Keratinocyte (primary cell): ENCODE data around the gene SH2B3. TPM values are rescaled to one million over a fixed set of nuclear protein-coding genes. Genes with fewer than 3 reads are reported as not detected.

ENCODE experiments used
- DNase-seq: peaks from one replicate; pipeline ENCODE4 v3.0.0-alpha.2; 2011; ENCODE audit warnings: low read depth, missing footprints, low spot score
- FAIRE-seq: peaks from 2 replicates; lab custom pipeline; 2011; peaks lifted over from hg19 to GRCh38; lab: Jason Lieb, UNC
- H2AFZ ChIP-seq: 2 replicates; pipeline ENCODE4 v1.6.0; 2012; ENCODE audit warnings: low read length, control low read depth, inconsistent platforms; ENCODE audit not compliant: control insufficient read depth
- H3K27ac ChIP-seq: 2 replicates; pipeline ENCODE4 v1.5.1; 2011; ENCODE audit warnings: low read length; ENCODE audit not compliant: control insufficient read depth, insufficient read depth
- H3K27me3 ChIP-seq: 3 replicates; pipeline ENCODE4 v1.6.0; 2011; ENCODE audit warnings: low read length; ENCODE audit not compliant: control insufficient read depth, insufficient read depth; ENCODE audit errors: extremely low read depth
- H3K36me3 ChIP-seq, 2 experiments: 2 replicates in 1 of 2; 3 replicates in 1 of 2; pipeline ENCODE4 v1.5.1; 2011; ENCODE audit warnings: low read length in 2 of 2, mild to moderate bottlenecking in 1 of 2; ENCODE audit not compliant: control insufficient read depth in 2 of 2, insufficient read depth in 2 of 2; ENCODE audit errors: extremely low read depth in 1 of 2
- H3K4me1 ChIP-seq: 3 replicates; pipeline ENCODE4 v1.5.1; 2011; ENCODE audit warnings: low read length; ENCODE audit not compliant: control insufficient read depth, insufficient read depth; ENCODE audit errors: extremely low read depth
- H3K4me2 ChIP-seq: 3 replicates; pipeline ENCODE4 v1.6.0; 2011; ENCODE audit warnings: low read depth, low read length; ENCODE audit not compliant: control insufficient read depth, insufficient read depth; ENCODE audit errors: extremely low read depth
- H3K4me3 ChIP-seq, 3 experiments: fragments of 200-600 bp in 1 of 3; sonication (generic) in 1 of 3; 2 replicates in 2 of 3; 3 replicates in 1 of 3; pipeline ENCODE4 v1.5.1; 2011 to 2016; ENCODE audit warnings: low read length in 3 of 3, mild to moderate bottlenecking in 3 of 3, control low read depth in 2 of 3, inconsistent platforms in 1 of 3, low read depth in 1 of 3, mixed read lengths in 1 of 3, mixed run types in 1 of 3, moderate library complexity in 1 of 3; ENCODE audit not compliant: control insufficient read depth in 2 of 3, insufficient read depth in 2 of 3; ENCODE audit errors: extremely low read depth in 1 of 3
- H3K79me2 ChIP-seq: 2 replicates; pipeline ENCODE4 v1.6.0; 2012; ENCODE audit warnings: low read length; ENCODE audit not compliant: control insufficient read depth, insufficient read depth
- H3K9ac ChIP-seq: 3 replicates; pipeline ENCODE4 v1.6.0; 2011; ENCODE audit warnings: low read length; ENCODE audit not compliant: control insufficient read depth, insufficient read depth; ENCODE audit errors: extremely low read depth
- H3K9me1 ChIP-seq: 3 replicates; pipeline ENCODE4 v1.6.0; 2011; ENCODE audit warnings: low read length; ENCODE audit not compliant: control insufficient read depth, insufficient read depth; ENCODE audit errors: extremely low read depth
- H3K9me3 ChIP-seq: 2 replicates; pipeline ENCODE4 v1.5.1; 2012; ENCODE audit warnings: low read depth, low read length; ENCODE audit not compliant: control insufficient read depth
- H4K20me1 ChIP-seq: 3 replicates; pipeline ENCODE4 v1.6.0; 2011; ENCODE audit warnings: low read length; ENCODE audit not compliant: control insufficient read depth, insufficient read depth; ENCODE audit errors: extremely low read depth
- CTCF ChIP-seq, 3 experiments: IDR thresholded peaks in 1 of 3; conservative IDR thresholded peaks in 1 of 3; optimal IDR thresholded peaks in 1 of 3; 2 replicates in 2 of 3; 3 replicates in 1 of 3; pipeline versions ENCODE3 to v1.5.1; 2011; ENCODE audit warnings: low read length in 3 of 3, mild to moderate bottlenecking in 3 of 3, moderate library complexity in 2 of 3, control low read depth in 1 of 3, inconsistent platforms in 1 of 3; ENCODE audit not compliant: insufficient read depth in 2 of 3; ENCODE audit errors: extremely low read depth in 1 of 3
- EZH2 ChIP-seq: IDR thresholded peaks from one replicate; pipeline ENCODE4 v1.6.1; 2012; ENCODE audit warnings: inconsistent platforms, mild to moderate bottlenecking, low read length, moderate library complexity
- dilution Hi-C: fragments of 300-500 bp; cut with MboI; formaldehyde crosslinking; loops from one replicate; pipeline ENCODE4 v1.7.0; 2020; ENCODE audit warnings: low sequenced_read_pairs; ENCODE audit not compliant: extremely low pct_ligation_motif_present
- polyA plus RNA-seq, 5 experiments: library from polyadenylated mRNA; depleted of rRNA in 3 of 5; stranded (reverse) in 3 of 5; stranded (forward) in 1 of 5; unstranded in 1 of 5; fragments of >200 nt; gene quantifications; 1 replicate in 1 of 5; 2 replicates in 3 of 5; 3 replicates in 1 of 5; pipeline versions ENCODE4 v1.2.1 to v1.2.3, GENCODE V29; 2011 to 2012; ENCODE audit warnings: missing spikeins in 2 of 5, low read depth in 1 of 5, low replicate concordance in 1 of 5

Gene SH2B3
- polyA plus RNA-seq, 1 donor (not counting 4 experiments of a cell fraction or from before 2014, with no cell fraction given), result 7.7 TPM

DNA sequence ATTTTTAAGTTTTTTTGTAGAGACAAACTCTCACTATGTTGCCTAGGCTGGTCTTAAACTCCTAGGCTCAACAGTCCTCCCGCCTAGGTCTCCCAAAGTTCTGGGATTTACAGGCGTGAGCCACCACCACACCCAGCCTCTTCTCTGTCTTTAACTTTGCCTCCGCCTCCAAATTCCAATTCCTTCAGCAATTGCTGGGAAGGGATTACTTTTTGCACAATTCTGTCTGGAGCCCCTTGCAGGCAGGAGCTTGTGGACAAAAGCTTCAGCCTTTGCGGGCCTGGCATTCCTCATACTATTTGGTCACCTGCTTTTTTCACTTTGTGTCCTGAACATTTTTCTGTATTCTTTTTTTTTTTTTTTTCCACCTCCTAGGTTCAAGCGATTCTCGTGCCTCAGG is 26.0 kb downstream of the SH2B3 start:
- no peak for TF ChIP-seq EZH2
- no peak for TF ChIP-seq CTCF (optimal IDR thresholded peaks at IDR 0.05 in 1 of 3, IDR thresholded peaks at IDR 0.05 in 1 of 3, conservative IDR thresholded peaks at IDR 0.05 in 1 of 3; ENCODE audit: extremely low read depth in 1 of 3, insufficient read depth in 2 of 3, low read length in 3 of 3)
- Histone ChIP-seq H3K79me2 (peaks cover 37% of the 10 kb centered on the region), H3K27me3 (no peaks in the 10 kb centered on the region), H4K20me1 (no peaks in the 10 kb centered on the region), H3K4me3 (no peak overlapping the region), H3K9me1 (no peaks in the 10 kb centered on the region), H3K36me3 (peaks cover 0 to 4% of the 10 kb centered on the region in 2 experiments), H3K4me2 (no peak overlapping the region), H2AFZ (no peak overlapping the region), H3K27ac (no peak overlapping the region), H3K9me3 (no peaks in the 10 kb centered on the region), H3K9ac (no peak overlapping the region), H3K4me1 (peaks cover 24% of the 10 kb centered on the region)
- FAIRE-seq (no peak), DNase-seq (no peak)
- dilution Hi-C loops, result no loop called here

DNA sequence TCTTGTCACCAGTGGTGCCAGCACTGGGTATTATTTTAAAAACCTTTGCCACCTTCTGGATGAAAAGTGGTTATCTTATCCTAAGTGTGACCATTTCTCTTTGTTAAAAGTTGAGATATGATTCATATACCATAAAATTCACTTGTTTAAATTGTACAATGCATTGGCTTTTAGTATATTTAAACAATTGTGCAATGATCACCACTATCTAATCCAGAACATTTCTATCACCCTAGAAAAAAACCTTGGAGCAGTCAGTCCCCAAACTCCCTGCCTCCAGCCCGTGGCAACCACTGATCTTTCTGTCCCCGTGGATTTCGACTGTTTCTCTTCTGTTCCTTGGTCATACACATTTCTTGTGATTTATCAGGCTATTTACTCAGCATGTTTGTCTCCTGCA is 28.3 kb downstream of the SH2B3 start:
- Histone ChIP-seq H3K36me3 (no peaks in the 10 kb centered on the region), H3K9me1 (no peaks in the 10 kb centered on the region), H3K4me3 (no peak overlapping the region), H3K27ac (no peak overlapping the region), H3K27me3 (no peaks in the 10 kb centered on the region), H3K9ac (no peak overlapping the region), H3K4me2 (no peak overlapping the region), H2AFZ (no peak overlapping the region), H3K4me1 (peaks cover 39% of the 10 kb centered on the region), H4K20me1 (no peaks in the 10 kb centered on the region), H3K9me3 (no peaks in the 10 kb centered on the region), H3K79me2 (peaks cover 44% of the 10 kb centered on the region)
- DNase-seq, result no peak
- dilution Hi-C loops, result no loop called here
- TF ChIP-seq CTCF (optimal IDR thresholded peaks at IDR 0.05 in 1 of 3, IDR thresholded peaks at IDR 0.05 in 1 of 3, conservative IDR thresholded peaks at IDR 0.05 in 1 of 3; ENCODE audit: extremely low read depth in 1 of 3, insufficient read depth in 2 of 3, low read length in 3 of 3) (no peak), EZH2 (no peak)
- FAIRE-seq, result no peak
